ENCODE data around the gene CCSER2.
"Not testable (repeated sequence)": the region's sequence is repeated elsewhere in the genome, so short reads cannot be mapped to it uniquely, and the experiment has no call there.

The CCSER2 gene

GRCh38 chr10:84328418-84329195, at the start of gene CCSER2:
Gene CCSER2, plus strand, starts transcription at chr10:84328589. Its CDS starts 42,464 bp downstream, at chr10:84371053.
- in situ Hi-C loops (cut with MboI; ENCODE audit: low pct_unique_long_range_greater_than_20kb, low sequenced_read_pairs, unreplicated experiment) = no loop called here
- TF ChIP-seq CTCF (IDR thresholded peaks at IDR 0.05; ENCODE audit: extremely low read depth, insufficient read depth, missing control alignments) = peak; percentile 16
- DNase-seq (ENCODE audit: low spot score) = peak; percentile 98

GRCh38 chr10:84279876-84280475, 48.4 kb upstream of the CCSER2 start:
- DNase-seq (ENCODE audit: low spot score); in situ Hi-C loops (cut with MboI; ENCODE audit: low pct_unique_long_range_greater_than_20kb, low sequenced_read_pairs, unreplicated experiment): not testable (repeated sequence)

GRCh38 chr10:84286695-84287094, 41.7 kb upstream of the CCSER2 start:
- in situ Hi-C loops (cut with MboI; ENCODE audit: low pct_unique_long_range_greater_than_20kb, low sequenced_read_pairs, unreplicated experiment) = no loop called here
- DNase-seq (ENCODE audit: low spot score) = no peak
- TF ChIP-seq CTCF (IDR thresholded peaks at IDR 0.05; ENCODE audit: extremely low read depth, insufficient read depth, missing control alignments) = no peak

GRCh38 chr10:84288151-84288550, 40.2 kb upstream of the CCSER2 start:
- TF ChIP-seq CTCF (IDR thresholded peaks at IDR 0.05; ENCODE audit: extremely low read depth, insufficient read depth, missing control alignments) = no peak
- no peak for DNase-seq (ENCODE audit: low spot score)
- in situ Hi-C loops (cut with MboI; ENCODE audit: low pct_unique_long_range_greater_than_20kb, low sequenced_read_pairs, unreplicated experiment) = no loop called here

- TF ChIP-seq CTCF (IDR thresholded peaks at IDR 0.05; ENCODE audit: extremely low read depth, insufficient read depth, missing control alignments) = no peak
- no peak for DNase-seq (ENCODE audit: low spot score)
- in situ Hi-C loops (cut with MboI; ENCODE audit: low pct_unique_long_range_greater_than_20kb, low sequenced_read_pairs, unreplicated experiment) = no loop called here
Measured at GRCh38 chr10:84289521-84290200, 38.7 kb upstream of the CCSER2 start.

GRCh38 chr10:84290235-84290634, 38.2 kb upstream of the CCSER2 start:
- no peak for DNase-seq (ENCODE audit: low spot score)
- no peak for TF ChIP-seq CTCF (IDR thresholded peaks at IDR 0.05; ENCODE audit: extremely low read depth, insufficient read depth, missing control alignments)
- in situ Hi-C loops (cut with MboI; ENCODE audit: low pct_unique_long_range_greater_than_20kb, low sequenced_read_pairs, unreplicated experiment) = no loop called here

- no peak for DNase-seq (ENCODE audit: low spot score)
- no peak for TF ChIP-seq CTCF (IDR thresholded peaks at IDR 0.05; ENCODE audit: extremely low read depth, insufficient read depth, missing control alignments)
Measured at GRCh38 chr10:84291384-84291783, 37.0 kb upstream of the CCSER2 start.

More at GRCh38 chr10:84291384-84291783, 37.0 kb upstream of the CCSER2 start:
- in situ Hi-C loops (cut with MboI; ENCODE audit: low pct_unique_long_range_greater_than_20kb, low sequenced_read_pairs, unreplicated experiment) = no loop called here
